HepG2 (cell line): Measurements from ENCODE around the gene ADAT3.

ENCODE experiments used
- AGO1 ChIP-seq: fragments of 200-400 bp; formaldehyde crosslinking; IDR thresholded peaks from 2 replicates; pipeline ENCODE4 v1.6.1; 2017; ENCODE audit warnings: mild to moderate bottlenecking, low read depth, low read length, moderate library complexity; ENCODE audit not compliant: poor library complexity, severe bottlenecking
- CREB1 ChIP-seq, 2 experiments: fragments of 450-650 bp in 1 of 2; IDR thresholded peaks; 2 replicates each; pipeline ENCODE4 v1.6.1; 2016 to 2017; ENCODE audit warnings: control low read depth in 1 of 2, mild to moderate bottlenecking in 1 of 2, missing compliant biosample characterization in 1 of 2, missing genetic modification characterization in 1 of 2
- CTCF ChIP-seq: sonication (generic); formaldehyde crosslinking; IDR thresholded peaks from 2 replicates; pipeline ENCODE4 v1.5.0; 2020; ENCODE audit warnings: mild to moderate bottlenecking, missing genetic modification reagents, moderate library complexity
- EED ChIP-seq: sonication (generic); formaldehyde crosslinking; IDR thresholded peaks from 2 replicates; pipeline ENCODE4 v1.5.0; 2020; ENCODE audit warnings: mild to moderate bottlenecking, missing genetic modification reagents
- EZH2 ChIP-seq: conservative IDR thresholded peaks from 2 replicates; pipeline ENCODE4 v1.6.1; 2012; ENCODE audit warnings: mild to moderate bottlenecking, low read depth, low read length, moderate library complexity
- GABPA ChIP-seq, 2 experiments: IDR thresholded peaks; 2 replicates each; pipeline ENCODE4 v1.6.1; 2011 to 2016; ENCODE audit warnings: low read depth in 2 of 2, low read length in 1 of 2, missing biosample characterization in 1 of 2, missing genetic modification characterization in 1 of 2
- NR2C2 ChIP-seq: sonication (generic); formaldehyde crosslinking; IDR thresholded peaks from 2 replicates; pipeline ENCODE4 v1.4.0; 2020; ENCODE audit warnings: missing genetic modification reagents, mild to moderate bottlenecking, moderate library complexity, borderline replicate concordance
- PBX3 ChIP-seq: sonication (generic); formaldehyde crosslinking; IDR thresholded peaks from 2 replicates; pipeline ENCODE4 v1.8.1; 2023; ENCODE audit warnings: missing genetic modification reagents, inconsistent platforms, borderline replicate concordance
- POLR2A ChIP-seq, 2 experiments: IDR thresholded peaks; 2 replicates each; pipeline ENCODE4 v1.6.1; 2011; ENCODE audit warnings: low read depth in 2 of 2, low read length in 2 of 2, mild to moderate bottlenecking in 1 of 2, moderate library complexity in 1 of 2; ENCODE audit not compliant: insufficient read depth in 1 of 2
- RXRA ChIP-seq: sonication (generic); formaldehyde crosslinking; IDR thresholded peaks from 2 replicates; pipeline ENCODE4 v1.5.1; 2020; ENCODE audit warnings: missing genetic modification reagents
- SRF ChIP-seq: IDR thresholded peaks from 2 replicates; pipeline ENCODE4 v1.6.1; 2011; ENCODE audit warnings: mild to moderate bottlenecking, low read depth, low read length, moderate library complexity
- TAF1 ChIP-seq: sonication (generic); formaldehyde crosslinking; IDR thresholded peaks from 2 replicates; pipeline ENCODE4 v1.4.0; 2020; ENCODE audit warnings: missing genetic modification reagents
- ZNF552 ChIP-seq: sonication (generic); formaldehyde crosslinking; IDR thresholded peaks from 2 replicates; pipeline ENCODE4 v1.9.0; 2022; ENCODE audit warnings: missing genetic modification reagents, mild to moderate bottlenecking, borderline replicate concordance
- ZNF792 ChIP-seq: IDR thresholded peaks from 2 replicates; pipeline ENCODE4 v1.6.1; 2016

- TF ChIP-seq GABPA (IDR thresholded peaks at IDR 0.05; ENCODE audit: low read depth, low read length) (no peak), GABPA (CRISPR knock-in tag; IDR thresholded peaks at IDR 0.05; ENCODE audit: low read depth) (no peak), AGO1 (no peak), PBX3 (CRISPR knock-in tag) (no peak), CREB1 (IDR thresholded peaks at IDR 0.05) (no peak), CREB1 (CRISPR knock-in tag; IDR thresholded peaks at IDR 0.05) (no peak), TAF1 (CRISPR knock-in tag) (no peak), RXRA (CRISPR knock-in tag) (no peak), ZNF792 (CRISPR knock-in tag) (no peak; the same call in 1 of the 2 replicates), ZNF552 (CRISPR knock-in tag) (no peak), POLR2A (IDR thresholded peaks at IDR 0.05; ENCODE audit: insufficient read depth in 1 of 2, low read depth in 2 of 2, low read length in 2 of 2) (0 out of 4 replicates have a peak, but pooled peaks of 1 of the 2 experiments have one; percentile 21), CTCF (CRISPR knock-in tag) (no peak), EED (CRISPR knock-in tag) (no peak), NR2C2 (CRISPR knock-in tag) (no peak), EZH2 (no peak), SRF (no peak)
These were observed 1.9 kb downstream of the ADAT3 start for GRCh38 chr19:1906985-1907562.
